SK-N-SH (cell line): ENCODE measurements around the gene PCDHB1. TPM values are rescaled to one million over a fixed set of nuclear protein-coding genes. Genes with fewer than 3 reads are reported as not detected.

ENCODE experiments used
- CTCF ChIA-PET: fragments of 300-600, 350-600 bp; formaldehyde crosslinking; extraction: SDS; loops from one replicate; lab custom pipeline; 2021; lab: Yijun Ruan, JAX
- POLR2A ChIA-PET: fragments of 350-600 bp; sonication (Branson Sonifier 250); formaldehyde crosslinking; extraction: SDS; loops from one replicate; lab custom pipeline; 2020; ENCODE audit warnings: antibody characterized with exemption, inconsistent platforms; lab: Yijun Ruan, JAX
- DNase-seq: peaks from one replicate; pipeline ENCODE4 v3.0.0; 2012
- H2AFZ ChIP-seq: fragments of 200-600 bp; sonication (generic); 2 replicates; pipeline ENCODE4 v1.8.1; 2016; ENCODE audit warnings: antibody characterized with exemption, mild to moderate bottlenecking, low read depth
- H3F3A ChIP-seq: fragments of 200-600 bp; sonication (generic); replicated peaks from 2 replicates; pipeline ENCODE3; 2016; ENCODE audit warnings: antibody characterized with exemption, mild to moderate bottlenecking; ENCODE audit not compliant: insufficient read depth
- H3K27ac ChIP-seq, 2 experiments: fragments of 200-500 bp in 1 of 2; fragments of 200-600 bp in 1 of 2; sonication (Bioruptor generic) in 1 of 2; sonication (generic), shearing (Covaris generic) in 1 of 2; 2 replicates each; pipeline versions ENCODE4 v1.5.1 to v1.6.1; 2014 to 2016; ENCODE audit warnings: low read depth in 2 of 2, inconsistent platforms in 1 of 2, low read length in 1 of 2, mild to moderate bottlenecking in 1 of 2, mixed read lengths in 1 of 2
- H3K27me3 ChIP-seq: fragments of 200-600 bp; sonication (generic), shearing (Covaris generic); 2 replicates; pipeline ENCODE4 v1.6.1; 2016; ENCODE audit warnings: mixed run types; ENCODE audit not compliant: insufficient read depth
- H3K36me3 ChIP-seq, 2 experiments: fragments of 200-500 bp in 1 of 2; fragments of 200-600 bp in 1 of 2; sonication (Bioruptor generic) in 1 of 2; sonication (generic) in 1 of 2; replicated peaks in 1 of 2; 2 replicates each; pipeline versions ENCODE3 to v1.5.1; 2014 to 2016; ENCODE audit warnings: low read length in 1 of 2, mild to moderate bottlenecking in 1 of 2; ENCODE audit not compliant: insufficient read depth in 2 of 2, control insufficient read depth in 1 of 2
- H3K4me1 ChIP-seq, 2 experiments: fragments of 200-500 bp in 1 of 2; fragments of 200-600 bp in 1 of 2; sonication (Bioruptor generic) in 1 of 2; sonication (generic), shearing (Covaris generic) in 1 of 2; 2 replicates each; pipeline versions ENCODE4 v1.5.1 to v1.6.1; 2014 to 2016; ENCODE audit warnings: low read depth in 1 of 2, low read length in 1 of 2, mixed run types in 1 of 2; ENCODE audit not compliant: insufficient read depth in 2 of 2, control insufficient read depth in 1 of 2
- H3K4me2 ChIP-seq: fragments of 200-600 bp; sonication (generic), shearing (Covaris generic); 2 replicates; pipeline ENCODE4 v1.6.1; 2017; ENCODE audit warnings: mixed run types
- H3K4me3 ChIP-seq, 2 experiments: fragments of 200-500 bp in 1 of 2; fragments of 200-600 bp in 1 of 2; sonication (Bioruptor generic) in 1 of 2; sonication (generic), shearing (Covaris generic) in 1 of 2; 2 replicates each; pipeline versions ENCODE4 v1.5.1 to v1.8.1; 2014 to 2016; ENCODE audit warnings: low read depth in 2 of 2, inconsistent platforms in 1 of 2, low read length in 1 of 2, mild to moderate bottlenecking in 1 of 2, mixed read lengths in 1 of 2, moderate library complexity in 1 of 2
- H3K79me2 ChIP-seq: fragments of 200-600 bp; sonication (generic); 2 replicates; pipeline ENCODE4 v1.8.1; 2017; ENCODE audit warnings: mild to moderate bottlenecking; ENCODE audit not compliant: insufficient read depth
- H3K9ac ChIP-seq: fragments of 200-600 bp; sonication (generic); 2 replicates; pipeline ENCODE4 v1.6.1; 2017; ENCODE audit warnings: mixed run types
- H3K9me2 ChIP-seq: fragments of 200-600 bp; sonication (generic); 2 replicates; pipeline ENCODE4 v1.6.1; 2017; ENCODE audit warnings: mixed run types
- H3K9me3 ChIP-seq: fragments of 200-600 bp; sonication (generic); 2 replicates; pipeline ENCODE4 v1.6.1; 2017; ENCODE audit warnings: mixed run types, mild to moderate bottlenecking, moderate library complexity
- H4K20me1 ChIP-seq: fragments of 200-600 bp; sonication (generic); 2 replicates; pipeline ENCODE4 v1.6.1; 2017; ENCODE audit warnings: mild to moderate bottlenecking, mixed run types; ENCODE audit not compliant: insufficient read depth
- CTCF ChIP-seq: fragments of 200-600 bp; sonication (generic); IDR thresholded peaks from 2 replicates; pipeline ENCODE4 v1.6.1; 2017; ENCODE audit warnings: antibody characterized with exemption, mild to moderate bottlenecking, moderate library complexity
- ELF1 ChIP-seq: IDR thresholded peaks from 2 replicates; pipeline ENCODE4 v1.4.0; 2012
- EP300 ChIP-seq, 2 experiments: IDR thresholded peaks; 2 replicates each; pipeline versions ENCODE4 v1.4.0 to v1.6.1; 2012; ENCODE audit warnings: borderline replicate concordance in 1 of 2, low read depth in 1 of 2, low read length in 1 of 2
- EZH2phosphoT487 ChIP-seq: fragments of 200-600 bp; sonication (generic); IDR thresholded peaks from 2 replicates; pipeline ENCODE4 v1.6.1; 2017; ENCODE audit warnings: low read depth, mixed run types, mild to moderate bottlenecking, antibody characterized with exemption, moderate library complexity, borderline replicate concordance
- FOSL2 ChIP-seq: IDR thresholded peaks from 2 replicates; pipeline ENCODE4 v1.4.0; 2012; ENCODE audit warnings: low read depth, mild to moderate bottlenecking, moderate library complexity, borderline replicate concordance
- FOXJ3 ChIP-seq: sonication (generic); formaldehyde crosslinking; IDR thresholded peaks from 2 replicates; pipeline ENCODE4 v1.5.1; 2020; ENCODE audit warnings: mild to moderate bottlenecking, missing genetic modification reagents
- MAX ChIP-seq: IDR thresholded peaks from 2 replicates; pipeline ENCODE4 v1.4.0; 2012; ENCODE audit warnings: low read depth
- MXI1 ChIP-seq: IDR thresholded peaks from 2 replicates; pipeline ENCODE4 v1.6.1; 2012; ENCODE audit warnings: mild to moderate bottlenecking, low read depth, low read length, improper control_type of control experiment
- RAD21 ChIP-seq: IDR thresholded peaks from 2 replicates; pipeline ENCODE4 v1.6.1; 2012; ENCODE audit warnings: mild to moderate bottlenecking, low read length
- REST ChIP-seq: IDR thresholded peaks from 2 replicates; pipeline ENCODE4 v1.6.1; 2012; ENCODE audit warnings: mild to moderate bottlenecking, low read depth, low read length, moderate library complexity
- RXRA ChIP-seq: IDR thresholded peaks from 2 replicates; pipeline ENCODE4 v1.4.0; 2012; ENCODE audit warnings: low read depth, mild to moderate bottlenecking, borderline replicate concordance
- SIN3A ChIP-seq: IDR thresholded peaks from 2 replicates; pipeline ENCODE4 v1.6.1; 2012; ENCODE audit warnings: low read depth, mild to moderate bottlenecking, low read length, moderate library complexity, borderline replicate concordance
- SMC3 ChIP-seq: IDR thresholded peaks from 2 replicates; pipeline ENCODE4 v1.6.1; 2012; ENCODE audit warnings: low read depth, low read length, improper control_type of control experiment
- WGBS: methylation state at CpG from one replicate; pipeline ENCODE4 v1.1.6; 2017; ENCODE audit warnings: low lambda C conversion rate; 5-methylcytosine and 5-hydroxymethylcytosine counted together
- polyA plus RNA-seq, 3 experiments: library from polyadenylated mRNA; depleted of rRNA; stranded (reverse); fragments of >200 nt; gene quantifications; 2 replicates each; pipeline ENCODE4 v1.2.3, GENCODE V29; 2012
- TF ChIP-seq, protein P1 (sequence below): IDR thresholded peaks from 2 replicates; pipeline ENCODE4; 2012

The PCDHB1 gene
- polyA plus RNA-seq, 1 of the 3 experiments (the other 2 are of a cell fraction), result not detected

GRCh38 chr5:141077826-141078225 is 26.7 kb downstream of the PCDHB1 start:
- Histone ChIP-seq H3K9ac (no peak overlapping the region), H4K20me1 (no peaks in the 10 kb centered on the region), H3K36me3 (no peaks in the 10 kb centered on the region), H3F3A (no peaks in the 10 kb centered on the region), H3K9me3 (no peaks in the 10 kb centered on the region), H3K27ac (no peak overlapping the region), H3K27me3 (no peaks in the 10 kb centered on the region), H3K79me2 (no peaks in the 10 kb centered on the region), H3K4me2 (no peak overlapping the region), H3K4me3 (no peak overlapping the region), H2AFZ (no peak overlapping the region), H3K9me2 (no peaks in the 10 kb centered on the region), H3K4me1 (no peaks in the 10 kb centered on the region)
- ChIA-PET CTCF (interaction anchor here (0.7 kb wide), 1 partner anchor 401 kb away, joined by 4 read pairs; no protein-coding TSS in a partner anchor), POLR2A (no interaction called here)
- WGBS, result 78% methylated on average over 17 of the region's 17 CpGs
- no peak for DNase-seq
- TF ChIP-seq FOXJ3, result no peak
- TF ChIP-seq MAX, result no peak
- TF ChIP-seq SMC3, result no peak
- no peak for TF ChIP-seq FOSL2
- TF ChIP-seq RAD21, result no peak
- TF ChIP-seq MXI1, result no peak
- no peak for TF ChIP-seq ELF1

DNA sequence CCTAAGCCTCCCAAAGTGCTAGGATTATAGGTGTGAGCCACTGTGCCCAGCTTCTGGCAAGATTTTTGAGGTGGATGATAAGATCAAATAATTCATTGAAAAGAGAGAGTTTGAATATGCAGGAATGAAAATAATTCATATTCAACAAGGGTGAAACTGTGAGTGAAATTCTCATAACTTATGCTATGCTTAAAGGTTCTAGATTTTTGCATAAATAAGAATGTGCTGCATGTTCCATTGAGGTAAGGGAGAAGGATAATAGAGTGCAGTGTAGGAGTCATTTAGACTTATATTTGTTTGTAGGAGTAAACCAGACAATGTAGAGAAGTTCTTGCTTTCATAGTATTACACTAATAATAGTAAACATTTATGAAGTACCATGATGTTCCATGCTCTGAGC is 31.1 kb downstream of the PCDHB1 start:
- H3K9me2 ChIP-seq, result no peaks in the 10 kb centered on the region
- H3K36me3 ChIP-seq, result no peaks in the 10 kb centered on the region
- H3K4me2 ChIP-seq, result peak overlapping the region; percentile 11; the same call in 1 of the 2 replicates
- H3K9me3 ChIP-seq, result no peaks in the 10 kb centered on the region
- TF ChIP-seq MXI1 (no peak), EZH2phosphoT487 (no peak)
- H3K4me3 ChIP-seq, result no peak overlapping the region
- H4K20me1 ChIP-seq, result no peaks in the 10 kb centered on the region
- no peak for DNase-seq
- no peak overlapping the region for H3K27ac ChIP-seq
- H3K9ac ChIP-seq, result no peak overlapping the region
- ChIA-PET CTCF (interaction anchor here (0.6 to 1.1 kb wide), 2 partner anchors 39 to 241 kb away, joined by 3 to 4 read pairs; partner anchors contain the start of genes PCDHA8 and PCDHB4), POLR2A (no interaction called here)
- no peaks in the 10 kb centered on the region; a peak in 1 of 4 replicates for H3K4me1 ChIP-seq
- H3K27me3 ChIP-seq, result no peaks in the 10 kb centered on the region
- no peaks in the 10 kb centered on the region for H3F3A ChIP-seq
- H2AFZ ChIP-seq, result no peak overlapping the region
- no peaks in the 10 kb centered on the region for H3K79me2 ChIP-seq

DNA sequence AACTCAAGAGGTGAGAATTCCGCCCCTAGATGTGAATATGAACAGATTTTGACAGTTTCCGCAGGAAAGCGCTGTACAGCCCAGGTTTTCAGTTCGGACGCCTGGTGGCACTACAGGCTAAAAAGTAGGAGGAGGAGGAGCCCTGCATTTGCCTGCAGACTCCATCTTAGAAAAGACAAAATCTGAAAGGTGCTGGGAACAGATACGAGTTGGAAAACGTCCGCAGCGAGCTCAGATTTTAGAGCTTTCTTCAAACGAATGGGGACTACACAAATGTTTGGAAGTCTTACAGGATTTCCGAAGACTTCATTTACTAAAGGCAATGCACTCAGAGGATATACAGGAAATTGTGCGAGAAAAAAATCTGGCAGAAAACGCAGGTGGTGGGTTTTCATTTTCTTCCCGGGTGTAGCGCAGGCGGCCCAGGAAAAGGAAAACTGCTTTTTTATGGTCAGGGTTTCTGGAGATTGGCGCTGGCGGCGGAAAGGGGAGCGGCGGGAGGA is 33.4 kb downstream of the PCDHB1 start:
- no peaks in the 10 kb centered on the region for H3K27me3 ChIP-seq
- no peaks in the 10 kb centered on the region for H3K79me2 ChIP-seq
- no peaks in the 10 kb centered on the region for H3K9me3 ChIP-seq
- WGBS, result 5% methylated on average over 21 of the region's 21 CpGs
- peak overlapping the region; percentile 83 for H2AFZ ChIP-seq
- H3K27ac ChIP-seq, result peak overlapping the region; percentile 51 to 89; a peak in 3 of 4 replicates
- ChIA-PET POLR2A (no interaction called here), CTCF (interaction anchor here (0.5 to 1.8 kb wide), 31 partner anchors 10 to 480 kb away, joined by 3 to 11 read pairs (median 4); partner anchors contain the start of genes PCDHB14, PCDHB16, PCDHB2 and PCDHB4)
- H3F3A ChIP-seq, result no peaks in the 10 kb centered on the region
- H4K20me1 ChIP-seq, result no peaks in the 10 kb centered on the region
- no peaks in the 10 kb centered on the region for H3K9me2 ChIP-seq
- no peaks in the 10 kb centered on the region for H3K36me3 ChIP-seq
- no peaks in the 10 kb centered on the region; a peak in 1 of 4 replicates for H3K4me1 ChIP-seq
- H3K4me2 ChIP-seq, result peak overlapping the region; percentile 71
- H3K9ac ChIP-seq, result peak overlapping the region; percentile 70
- H3K4me3 ChIP-seq, result peak overlapping the region; percentile 60 to 63
- peak; percentile 77 for DNase-seq
- TF ChIP-seq SIN3A (no peak), EP300 (IDR thresholded peaks at IDR 0.05; ENCODE audit: borderline replicate concordance in 1 of 2, low read depth in 1 of 2, low read length in 1 of 2) (no peak), RXRA (no peak), RAD21 (peak; percentile 82), REST (0 out of 2 replicates have a peak, but pooled peaks have one; percentile 16), CTCF (peak; percentile 75)
- TF ChIP-seq, protein P1, sequence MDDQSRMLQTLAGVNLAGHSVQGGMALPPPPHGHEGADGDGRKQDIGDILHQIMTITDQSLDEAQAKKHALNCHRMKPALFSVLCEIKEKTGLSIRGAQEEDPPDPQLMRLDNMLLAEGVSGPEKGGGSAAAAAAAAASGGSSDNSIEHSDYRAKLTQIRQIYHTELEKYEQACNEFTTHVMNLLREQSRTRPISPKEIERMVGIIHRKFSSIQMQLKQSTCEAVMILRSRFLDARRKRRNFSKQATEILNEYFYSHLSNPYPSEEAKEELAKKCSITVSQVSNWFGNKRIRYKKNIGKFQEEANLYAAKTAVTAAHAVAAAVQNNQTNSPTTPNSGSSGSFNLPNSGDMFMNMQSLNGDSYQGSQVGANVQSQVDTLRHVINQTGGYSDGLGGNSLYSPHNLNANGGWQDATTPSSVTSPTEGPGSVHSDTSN, result no peak
